ENCODE measurements around the gene C19orf33.

GRCh38 chr19:38304352-38304865, 358 bp downstream of the C19orf33 start:
- no peak for TF ChIP-seq CTCF (IDR thresholded peaks at IDR 0.05)
- TF ChIP-seq POLR2A (IDR thresholded peaks at IDR 0.05) = no peak

Measured in heart left ventricle (tissue), 13 donors.